ENCODE measurements around the gene GPAT2.
"Not testable (repeated sequence)": the region's sequence is repeated elsewhere in the genome, so short reads cannot be mapped to it uniquely, and the experiment has no call there.

Gene GPAT2, protein sequence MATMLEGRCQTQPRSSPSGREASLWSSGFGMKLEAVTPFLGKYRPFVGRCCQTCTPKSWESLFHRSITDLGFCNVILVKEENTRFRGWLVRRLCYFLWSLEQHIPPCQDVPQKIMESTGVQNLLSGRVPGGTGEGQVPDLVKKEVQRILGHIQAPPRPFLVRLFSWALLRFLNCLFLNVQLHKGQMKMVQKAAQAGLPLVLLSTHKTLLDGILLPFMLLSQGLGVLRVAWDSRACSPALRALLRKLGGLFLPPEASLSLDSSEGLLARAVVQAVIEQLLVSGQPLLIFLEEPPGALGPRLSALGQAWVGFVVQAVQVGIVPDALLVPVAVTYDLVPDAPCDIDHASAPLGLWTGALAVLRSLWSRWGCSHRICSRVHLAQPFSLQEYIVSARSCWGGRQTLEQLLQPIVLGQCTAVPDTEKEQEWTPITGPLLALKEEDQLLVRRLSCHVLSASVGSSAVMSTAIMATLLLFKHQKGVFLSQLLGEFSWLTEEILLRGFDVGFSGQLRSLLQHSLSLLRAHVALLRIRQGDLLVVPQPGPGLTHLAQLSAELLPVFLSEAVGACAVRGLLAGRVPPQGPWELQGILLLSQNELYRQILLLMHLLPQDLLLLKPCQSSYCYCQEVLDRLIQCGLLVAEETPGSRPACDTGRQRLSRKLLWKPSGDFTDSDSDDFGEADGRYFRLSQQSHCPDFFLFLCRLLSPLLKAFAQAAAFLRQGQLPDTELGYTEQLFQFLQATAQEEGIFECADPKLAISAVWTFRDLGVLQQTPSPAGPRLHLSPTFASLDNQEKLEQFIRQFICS

DNA sequence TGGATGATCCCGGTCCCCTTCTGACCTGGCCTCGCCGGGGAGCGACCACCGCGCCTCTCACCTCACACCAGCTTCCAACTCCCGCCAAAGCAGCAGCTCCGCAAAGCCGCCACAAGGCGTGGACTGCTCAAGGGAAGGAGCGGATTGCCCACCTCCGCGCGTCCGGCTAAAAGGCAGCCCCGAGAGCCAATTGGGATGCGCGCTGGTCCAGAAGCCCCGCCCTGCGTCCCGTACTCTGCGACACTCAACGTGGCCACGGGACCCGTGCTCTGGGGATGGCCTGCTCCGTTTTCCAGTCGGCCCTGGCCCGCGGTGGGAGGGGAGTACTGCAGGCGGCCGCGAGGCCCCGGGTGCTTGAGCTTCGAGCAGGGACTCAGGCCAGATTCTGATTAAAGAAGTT lies at the start of gene GPAT2:
Gene GPAT2, minus strand, starts transcription at position 125 of the 400 bp plus-strand sequence. CDS start 2,557 bp downstream, outside the sequence.
- DNase-seq (ENCODE audit: extremely low read depth in 1 of 2, low read depth in 1 of 2) = not testable (repeated sequence)

GRCh38 chr2:96083989-96084857 lies 49.5 kb upstream of the GPAT2 start:
- DNase-seq (ENCODE audit: extremely low read depth in 1 of 2, low read depth in 1 of 2) = no peak

GRCh38 chr2:96083064-96083939 lies 48.6 kb upstream of the GPAT2 start:
- no peak for DNase-seq (ENCODE audit: extremely low read depth in 1 of 2, low read depth in 1 of 2)

- no peak for DNase-seq (ENCODE audit: extremely low read depth in 1 of 2, low read depth in 1 of 2)
Observed at GRCh38 chr2:96082211-96083063, 47.7 kb upstream of the GPAT2 start.

- no peak for DNase-seq (ENCODE audit: extremely low read depth in 1 of 2, low read depth in 1 of 2)
Observed at GRCh38 chr2:96081042-96081441, 46.3 kb upstream of the GPAT2 start.

GRCh38 chr2:96075199-96075771 lies 40.6 kb upstream of the GPAT2 start:
- DNase-seq (ENCODE audit: extremely low read depth in 1 of 2, low read depth in 1 of 2) = no peak

- DNase-seq (ENCODE audit: extremely low read depth in 1 of 2, low read depth in 1 of 2) = no peak
Observed at GRCh38 chr2:96074156-96074555, 39.4 kb upstream of the GPAT2 start.

GRCh38 chr2:96073170-96073775 lies 38.6 kb upstream of the GPAT2 start:
- no peak for DNase-seq (ENCODE audit: extremely low read depth in 1 of 2, low read depth in 1 of 2)

- DNase-seq (ENCODE audit: extremely low read depth in 1 of 2, low read depth in 1 of 2) = no peak
Observed at GRCh38 chr2:96072746-96073145, 38.0 kb upstream of the GPAT2 start.

DNA sequence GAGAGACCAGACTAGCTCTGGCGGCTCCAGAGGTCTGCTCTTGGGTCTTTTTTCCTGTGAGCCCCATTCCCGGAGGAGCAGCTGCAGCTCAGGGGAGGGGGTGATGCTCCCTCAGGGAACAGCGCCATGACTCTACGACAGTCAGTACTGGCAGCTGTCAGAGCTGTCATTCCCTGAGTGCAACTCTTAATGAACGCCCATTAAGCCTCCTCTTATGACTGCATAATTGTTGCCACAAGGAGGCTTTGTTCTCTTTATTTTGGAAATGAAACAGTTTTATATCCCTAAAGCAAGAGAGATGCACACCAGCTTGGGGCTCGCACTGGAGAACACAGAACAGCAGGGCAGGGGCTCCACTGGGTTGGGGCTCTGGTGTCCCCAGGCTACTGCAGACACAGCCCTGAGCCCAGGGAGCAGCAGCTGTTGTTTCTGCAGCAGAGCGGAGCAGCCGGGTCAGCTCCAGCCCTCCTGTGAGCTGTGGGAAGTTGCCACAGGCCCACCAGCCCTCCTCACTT lies 37.3 kb upstream of the GPAT2 start:
- DNase-seq (ENCODE audit: extremely low read depth in 1 of 2, low read depth in 1 of 2) = not testable (repeated sequence)

DNA sequence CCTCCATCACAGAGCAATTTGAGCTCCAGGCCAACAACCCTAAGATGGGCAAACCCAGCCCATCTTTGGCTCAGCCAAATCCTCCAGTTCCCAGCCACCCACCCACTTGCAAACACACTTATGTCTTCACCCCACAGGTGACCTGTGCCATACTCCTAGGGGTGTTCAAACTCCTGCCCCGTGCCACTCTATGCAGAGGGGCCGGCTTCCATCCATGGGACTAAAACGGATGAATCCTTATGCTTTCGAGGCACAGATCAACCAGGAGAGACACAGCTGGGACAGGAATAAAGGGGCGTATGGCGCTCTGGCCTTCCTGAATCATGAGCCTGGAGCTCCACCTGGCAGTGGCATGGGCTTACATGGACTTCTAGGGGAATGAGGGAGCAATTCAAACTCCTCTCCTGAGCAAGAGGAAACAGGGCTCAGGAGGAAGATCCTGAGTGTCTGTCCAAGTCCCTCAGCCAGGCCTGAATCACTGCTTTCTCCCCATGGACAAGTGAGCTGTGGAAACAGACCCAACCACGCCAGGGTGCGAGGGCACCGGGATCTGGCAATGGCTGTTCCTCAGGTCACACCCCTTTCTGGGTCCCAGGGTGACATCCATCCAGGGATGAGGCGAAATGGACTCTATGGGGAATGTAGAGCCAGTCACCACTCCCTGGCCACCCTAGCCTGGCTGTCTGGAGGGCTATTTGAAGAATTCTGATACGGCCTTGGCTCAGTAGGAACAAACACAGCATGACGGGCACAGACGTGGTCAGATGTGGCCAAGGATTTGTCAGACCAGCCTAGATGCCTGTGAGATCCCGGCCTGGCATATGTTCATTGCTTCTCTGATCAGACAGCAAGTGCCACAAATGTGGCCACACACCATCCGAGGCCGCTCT lies 36.6 kb upstream of the GPAT2 start:
- not testable (repeated sequence) for DNase-seq (ENCODE audit: extremely low read depth in 1 of 2, low read depth in 1 of 2)

- DNase-seq (ENCODE audit: extremely low read depth in 1 of 2, low read depth in 1 of 2) = not testable (repeated sequence)
Observed at GRCh38 chr2:96070351-96070750, 35.6 kb upstream of the GPAT2 start.

DNA sequence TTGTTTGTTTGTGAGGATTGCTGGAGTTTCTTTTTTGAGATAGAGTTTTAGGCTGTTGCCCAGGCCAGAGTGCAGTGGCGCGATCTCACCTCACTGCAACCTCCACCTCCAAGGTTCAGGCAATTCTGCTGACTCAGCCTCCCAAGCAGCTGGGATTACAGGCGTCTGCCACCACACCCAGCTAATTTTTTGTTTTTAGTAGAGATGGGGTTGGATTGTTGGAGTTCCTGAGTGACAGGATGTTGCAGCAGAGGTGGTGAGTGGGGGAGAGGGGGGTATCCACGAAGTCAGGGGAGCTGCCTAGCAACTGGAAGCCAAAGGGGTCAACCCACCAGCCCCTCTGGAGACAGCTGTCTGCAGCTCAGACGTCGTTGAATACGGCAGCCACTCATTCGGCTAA lies 35.2 kb upstream of the GPAT2 start:
- not testable (repeated sequence) for DNase-seq (ENCODE audit: extremely low read depth in 1 of 2, low read depth in 1 of 2)

DNA sequence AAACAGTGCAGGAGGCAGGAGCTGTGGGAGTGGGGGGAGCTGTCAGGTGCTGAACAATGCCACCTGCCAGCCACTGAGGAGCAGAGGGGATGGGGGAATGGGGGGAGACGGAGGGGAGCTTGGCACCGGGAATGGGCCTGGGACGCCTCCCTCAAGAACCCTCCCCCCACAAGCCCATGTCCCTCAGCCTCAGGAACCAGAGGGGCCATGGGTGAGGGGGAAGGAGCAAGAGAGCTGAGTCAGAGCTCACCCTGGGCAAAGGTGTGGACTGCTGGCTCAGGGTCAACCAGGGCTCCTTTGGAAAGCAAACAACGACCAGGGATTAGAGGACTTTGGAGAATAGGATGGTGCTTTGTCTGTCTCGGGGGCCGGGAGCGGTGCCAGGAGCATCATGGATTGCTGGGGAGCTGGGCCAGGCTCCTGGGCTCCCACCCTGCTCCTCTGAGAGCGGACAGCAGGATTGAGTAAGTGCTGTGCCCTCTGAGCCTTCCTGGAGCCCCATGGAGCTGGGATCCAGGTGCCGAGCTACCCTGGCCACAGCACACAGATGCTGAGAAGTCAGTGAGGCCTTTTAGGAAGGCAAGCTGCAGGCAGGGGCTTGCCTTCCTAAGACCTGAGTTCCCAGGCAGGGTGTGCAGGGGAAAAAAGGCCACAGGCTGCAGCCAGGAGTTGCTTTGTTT lies 33.3 kb upstream of the GPAT2 start:
- not testable (repeated sequence) for DNase-seq (ENCODE audit: extremely low read depth in 1 of 2, low read depth in 1 of 2)

- not testable (repeated sequence) for DNase-seq (ENCODE audit: extremely low read depth in 1 of 2, low read depth in 1 of 2)
Observed at GRCh38 chr2:96067098-96067660, 32.5 kb upstream of the GPAT2 start.

GRCh38 chr2:96066511-96066910 lies 31.8 kb upstream of the GPAT2 start:
- not testable (repeated sequence) for DNase-seq (ENCODE audit: extremely low read depth in 1 of 2, low read depth in 1 of 2)
